HepG2 (cell line): ENCODE measurements around the gene JPH3. TPM values are rescaled to one million over a fixed set of nuclear protein-coding genes. Genes with fewer than 3 reads are reported as not detected.
A peak's percentile ranks its signal among the peaks of the same experiment; 100 is the strongest.

Experiments
- CEBPG ChIP-seq: IDR thresholded peaks from 2 replicates; pipeline ENCODE4 v1.6.1; 2016
- ERF ChIP-seq: IDR thresholded peaks from 2 replicates; pipeline ENCODE4 v1.6.1; 2018; ENCODE audit warnings: missing biosample characterization, missing genetic modification reagents
- KMT2B ChIP-seq: IDR thresholded peaks from 2 replicates; pipeline ENCODE4 v1.6.1; 2016; ENCODE audit warnings: missing genetic modification reagents, missing compliant biosample characterization
- RFXAP ChIP-seq: sonication (generic); formaldehyde crosslinking; IDR thresholded peaks from 2 replicates; pipeline ENCODE4 v1.4.0; 2020; ENCODE audit warnings: missing genetic modification reagents, borderline replicate concordance
- polyA plus RNA-seq, 8 experiments: library from polyadenylated mRNA; depleted of rRNA in 3 of 8; stranded (reverse) in 7 of 8; unstranded in 1 of 8; fragments of >200 nt; fragmentation: Illumina TruSeq in 4 of 8; extraction: Trizol in 4 of 8; gene quantifications; 2 replicates each; pipeline versions ENCODE4 v1.2.1 to v1.2.3, GENCODE V29; 2011 to 2016; ENCODE audit warnings: low read depth in 4 of 8, missing spikeins in 1 of 8, mixed read lengths in 1 of 8; ENCODE audit not compliant: insufficient read depth in 1 of 8
- total RNA-seq, 5 experiments: library from RNA; depleted of rRNA; stranded (reverse); fragments of >200 nt; fragmentation: Illumina TruSeq; extraction: Trizol; gene quantifications; 2 replicates each; pipeline ENCODE4 v1.2.3, GENCODE V29; 2016; ENCODE audit warnings: low read depth in 1 of 5
- TF ChIP-seq, protein P1 (sequence below): sonication (generic); formaldehyde crosslinking; IDR thresholded peaks from 2 replicates; pipeline ENCODE4 v1.4.0; 2020; ENCODE audit warnings: missing genetic modification reagents
- TF ChIP-seq, protein P2 (sequence below), 2 experiments: sonication (generic) in 1 of 2; formaldehyde crosslinking in 1 of 2; IDR thresholded peaks; 2 replicates each; pipeline versions ENCODE4 v1.4.0 to v1.6.1; 2018 to 2020; ENCODE audit warnings: missing genetic modification reagents in 2 of 2, borderline replicate concordance in 1 of 2, low read depth in 1 of 2, mild to moderate bottlenecking in 1 of 2, missing biosample characterization in 1 of 2
- TF ChIP-seq, protein P3 (sequence below): sonication (generic); formaldehyde crosslinking; IDR thresholded peaks from 2 replicates; pipeline ENCODE4 v1.4.0; 2020; ENCODE audit warnings: mild to moderate bottlenecking, missing genetic modification reagents

Gene JPH3
- total and polyA plus RNA-seq, 2 of the 13 experiments (the other 11 are each of a cell fraction or from before 2014, with no cell fraction given), result not detected

DNA sequence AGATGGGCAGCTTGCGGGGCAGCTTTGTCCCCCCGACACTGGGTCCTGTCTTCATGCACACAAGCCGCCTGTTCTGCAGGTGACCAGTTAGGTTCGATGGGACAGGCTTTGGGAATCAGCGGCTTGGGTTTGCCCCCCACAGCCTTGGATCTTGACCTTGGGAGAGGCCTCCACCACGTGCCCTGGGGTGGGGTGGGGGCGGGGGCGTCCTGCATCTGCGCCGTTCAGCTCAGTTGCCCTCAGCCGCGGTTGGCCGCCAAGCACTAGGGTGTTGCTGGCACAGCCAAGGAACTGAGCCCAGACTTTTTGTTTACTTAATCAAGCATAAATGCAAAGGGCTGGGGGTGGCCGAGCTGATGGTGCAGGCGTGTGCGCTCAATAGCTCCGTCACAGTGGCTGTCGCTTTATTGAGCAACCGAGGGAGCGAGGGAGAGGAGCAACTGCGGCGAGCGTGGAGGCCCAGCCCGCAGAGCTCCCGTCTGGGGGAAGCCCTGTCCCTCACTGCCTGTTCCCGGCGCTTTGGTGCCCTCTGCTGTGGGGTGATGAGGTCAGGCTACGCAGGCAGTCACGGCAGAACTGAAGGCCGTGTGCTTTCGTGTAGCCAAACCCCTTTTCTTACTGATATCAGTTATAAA, 33.9 kb downstream of the JPH3 start (continued):
- TF ChIP-seq, protein P1, sequence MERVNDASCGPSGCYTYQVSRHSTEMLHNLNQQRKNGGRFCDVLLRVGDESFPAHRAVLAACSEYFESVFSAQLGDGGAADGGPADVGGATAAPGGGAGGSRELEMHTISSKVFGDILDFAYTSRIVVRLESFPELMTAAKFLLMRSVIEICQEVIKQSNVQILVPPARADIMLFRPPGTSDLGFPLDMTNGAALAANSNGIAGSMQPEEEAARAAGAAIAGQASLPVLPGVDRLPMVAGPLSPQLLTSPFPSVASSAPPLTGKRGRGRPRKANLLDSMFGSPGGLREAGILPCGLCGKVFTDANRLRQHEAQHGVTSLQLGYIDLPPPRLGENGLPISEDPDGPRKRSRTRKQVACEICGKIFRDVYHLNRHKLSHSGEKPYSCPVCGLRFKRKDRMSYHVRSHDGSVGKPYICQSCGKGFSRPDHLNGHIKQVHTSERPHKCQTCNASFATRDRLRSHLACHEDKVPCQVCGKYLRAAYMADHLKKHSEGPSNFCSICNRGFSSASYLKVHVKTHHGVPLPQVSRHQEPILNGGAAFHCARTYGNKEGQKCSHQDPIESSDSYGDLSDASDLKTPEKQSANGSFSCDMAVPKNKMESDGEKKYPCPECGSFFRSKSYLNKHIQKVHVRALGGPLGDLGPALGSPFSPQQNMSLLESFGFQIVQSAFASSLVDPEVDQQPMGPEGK, result peak; percentile 49; the same call in 1 of the 2 replicates
- TF ChIP-seq, protein P2, sequence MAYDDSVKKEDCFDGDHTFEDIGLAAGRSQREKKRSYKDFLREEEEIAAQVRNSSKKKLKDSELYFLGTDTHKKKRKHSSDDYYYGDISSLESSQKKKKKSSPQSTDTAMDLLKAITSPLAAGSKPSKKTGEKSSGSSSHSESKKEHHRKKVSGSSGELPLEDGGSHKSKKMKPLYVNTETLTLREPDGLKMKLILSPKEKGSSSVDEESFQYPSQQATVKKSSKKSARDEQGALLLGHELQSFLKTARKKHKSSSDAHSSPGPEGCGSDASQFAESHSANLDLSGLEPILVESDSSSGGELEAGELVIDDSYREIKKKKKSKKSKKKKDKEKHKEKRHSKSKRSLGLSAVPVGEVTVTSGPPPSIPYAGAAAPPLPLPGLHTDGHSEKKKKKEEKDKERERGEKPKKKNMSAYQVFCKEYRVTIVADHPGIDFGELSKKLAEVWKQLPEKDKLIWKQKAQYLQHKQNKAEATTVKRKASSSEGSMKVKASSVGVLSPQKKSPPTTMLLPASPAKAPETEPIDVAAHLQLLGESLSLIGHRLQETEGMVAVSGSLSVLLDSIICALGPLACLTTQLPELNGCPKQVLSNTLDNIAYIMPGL (CRISPR knock-in tag; IDR thresholded peaks at IDR 0.05; ENCODE audit: borderline replicate concordance in 1 of 2, low read depth in 1 of 2), result peak; percentile 67 to 75
- TF ChIP-seq RFXAP (CRISPR knock-in tag) (peak; percentile 20; the same call in 1 of the 2 replicates), CEBPG (CRISPR knock-in tag) (peak; percentile 82), ERF (CRISPR knock-in tag) (peak; percentile 53; the same call in 1 of the 2 replicates), KMT2B (CRISPR knock-in tag) (peak; percentile 16; the same call in 1 of the 2 replicates)
- TF ChIP-seq, protein P3, sequence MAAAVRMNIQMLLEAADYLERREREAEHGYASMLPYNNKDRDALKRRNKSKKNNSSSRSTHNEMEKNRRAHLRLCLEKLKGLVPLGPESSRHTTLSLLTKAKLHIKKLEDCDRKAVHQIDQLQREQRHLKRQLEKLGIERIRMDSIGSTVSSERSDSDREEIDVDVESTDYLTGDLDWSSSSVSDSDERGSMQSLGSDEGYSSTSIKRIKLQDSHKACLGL (CRISPR knock-in tag), result no peak
